Mesenchymal stem cell (in vitro differentiated cells and primary cell): ENCODE results near the gene TSPAN3.

Experiments used
- DNase-seq: peaks from one replicate; pipeline ENCODE4 v3.0.0-alpha.2; 2013
- H2AFZ ChIP-seq: one replicate; pipeline ENCODE4 v1.6.1; 2013; ENCODE audit warnings: low read depth, mild to moderate bottlenecking, control low read depth, inconsistent platforms, low read length, moderate library complexity
- H2AK5ac ChIP-seq: 2 replicates; pipeline ENCODE4 v1.6.1; 2013; ENCODE audit warnings: low read length, moderate library complexity, mild to moderate bottlenecking, inconsistent platforms; ENCODE audit not compliant: severe bottlenecking
- H2BK120ac ChIP-seq: one replicate; pipeline ENCODE4 v1.6.1; 2013; ENCODE audit warnings: low read depth, mild to moderate bottlenecking, inconsistent platforms, low read length, moderate library complexity
- H2BK12ac ChIP-seq, 2 experiments: one replicate each; pipeline ENCODE4 v1.6.1; 2013; ENCODE audit warnings: inconsistent platforms in 2 of 2, low read length in 2 of 2, mild to moderate bottlenecking in 2 of 2, moderate library complexity in 2 of 2, control low read depth in 1 of 2
- H2BK15ac ChIP-seq: one replicate; pipeline ENCODE4 v1.6.1; 2013; ENCODE audit warnings: mild to moderate bottlenecking, low read depth, inconsistent platforms; ENCODE audit not compliant: poor library complexity, severe bottlenecking
- H2BK5ac ChIP-seq: 2 replicates; pipeline ENCODE4 v1.6.1; 2013; ENCODE audit warnings: low read depth, mild to moderate bottlenecking, low read length, control low read depth, inconsistent platforms; ENCODE audit not compliant: poor library complexity, severe bottlenecking
- H3K14ac ChIP-seq, 2 experiments: one replicate each; pipeline ENCODE4 v1.6.1; 2013; ENCODE audit warnings: inconsistent platforms in 2 of 2, low read length in 2 of 2, control low read depth in 1 of 2, mild to moderate bottlenecking in 1 of 2, moderate library complexity in 1 of 2
- H3K18ac ChIP-seq, 2 experiments: one replicate each; pipeline ENCODE4 v1.6.1; 2013; ENCODE audit warnings: inconsistent platforms in 2 of 2, low read length in 2 of 2, control low read depth in 1 of 2, low read depth in 1 of 2, mild to moderate bottlenecking in 1 of 2
- H3K23ac ChIP-seq, 2 experiments: one replicate each; pipeline ENCODE4 v1.6.1; 2013; ENCODE audit warnings: inconsistent platforms in 2 of 2, low read length in 2 of 2, mild to moderate bottlenecking in 2 of 2, moderate library complexity in 2 of 2, control low read depth in 1 of 2
- H3K27ac ChIP-seq: 2 replicates; pipeline ENCODE4 v1.5.1; 2013; ENCODE audit warnings: mild to moderate bottlenecking, moderate library complexity, low read length, control low read depth, inconsistent platforms; ENCODE audit not compliant: poor library complexity, severe bottlenecking
- H3K27me3 ChIP-seq, 2 experiments: 2 replicates each; pipeline versions ENCODE4 v1.6.1 to v1.7.0; 2013; ENCODE audit warnings: low read length in 2 of 2, mild to moderate bottlenecking in 2 of 2, moderate library complexity in 2 of 2, control low read depth in 1 of 2, inconsistent platforms in 1 of 2; ENCODE audit not compliant: control insufficient read depth in 1 of 2, insufficient read depth in 1 of 2
- H3K36me3 ChIP-seq, 2 experiments: 2 replicates each; pipeline versions ENCODE4 v1.6.1 to v1.7.0; 2013; ENCODE audit warnings: low read length in 2 of 2, control low read depth in 1 of 2, inconsistent platforms in 1 of 2, low read depth in 1 of 2, mild to moderate bottlenecking in 1 of 2; ENCODE audit not compliant: insufficient read depth in 2 of 2, control insufficient read depth in 1 of 2
- H3K4ac ChIP-seq, 2 experiments: one replicate each; pipeline ENCODE4 v1.6.1; 2013; ENCODE audit warnings: inconsistent platforms in 2 of 2, low read length in 2 of 2, mild to moderate bottlenecking in 2 of 2, moderate library complexity in 2 of 2, control low read depth in 1 of 2, low read depth in 1 of 2
- H3K4me1 ChIP-seq: 2 replicates; pipeline ENCODE4 v1.6.1; 2013; ENCODE audit warnings: low read depth, low read length, control low read depth; ENCODE audit not compliant: control insufficient read depth, insufficient read depth
- H3K4me2 ChIP-seq: 2 replicates; pipeline ENCODE4 v1.6.1; 2013; ENCODE audit warnings: low read length, mild to moderate bottlenecking, inconsistent platforms; ENCODE audit not compliant: poor library complexity, severe bottlenecking
- H3K4me3 ChIP-seq, 2 experiments: 2 replicates each; pipeline versions ENCODE4 v1.5.1 to v1.7.0; 2013; ENCODE audit warnings: low read length in 2 of 2, mild to moderate bottlenecking in 2 of 2, control low read depth in 1 of 2, low read depth in 1 of 2; ENCODE audit not compliant: insufficient read depth in 1 of 2
- H3K79me1 ChIP-seq: replicated peaks from 2 replicates; pipeline ENCODE4 v1.6.1; 2013; ENCODE audit warnings: mild to moderate bottlenecking, control low read depth, low read length, inconsistent platforms; ENCODE audit not compliant: poor library complexity, severe bottlenecking
- H3K9ac ChIP-seq: 2 replicates; pipeline ENCODE4 v1.7.0; 2013; ENCODE audit warnings: mild to moderate bottlenecking, low read length, moderate library complexity
- H3K9me3 ChIP-seq: 2 replicates; pipeline ENCODE4 v1.7.0; 2013; ENCODE audit warnings: mild to moderate bottlenecking, low read length; ENCODE audit not compliant: control insufficient read depth
- H4K8ac ChIP-seq: one replicate; pipeline ENCODE4 v1.6.1; 2013; ENCODE audit warnings: inconsistent platforms, mild to moderate bottlenecking, low read length, moderate library complexity
- H4K91ac ChIP-seq: one replicate; pipeline ENCODE4 v1.6.1; 2013; ENCODE audit warnings: mild to moderate bottlenecking, low read length, inconsistent platforms
- WGBS: methylation state at CpG from one replicate; pipeline ENCODE4 v1.1.7; 2013; ENCODE audit warnings: mixed read lengths; 5-methylcytosine and 5-hydroxymethylcytosine counted together

Gene TSPAN3

GRCh38 chr15:77039217-77039533 is 31.7 kb downstream of the TSPAN3 start:
- Histone ChIP-seq H4K91ac (no peak overlapping the region), H3K36me3 (peaks cover 35 to 54% of the 10 kb centered on the region in 2 experiments), H2BK120ac (no peak overlapping the region), H3K4me3 (no peak overlapping the region), H3K79me1 (peaks cover 22% of the 10 kb centered on the region), H3K9ac (no peak overlapping the region), H3K4ac (no peak overlapping the region), H2BK5ac (no peak overlapping the region), H3K4me1 (peaks cover 8% of the 10 kb centered on the region), H4K8ac (no peak overlapping the region), H3K18ac (no peak overlapping the region), H3K14ac (no peak overlapping the region), H2AK5ac (no peak overlapping the region), H3K4me2 (no peak overlapping the region), H2BK12ac (no peak overlapping the region), H3K23ac (no peak overlapping the region), H3K9me3 (no peaks in the 10 kb centered on the region), H2AFZ (no peak overlapping the region), H3K27me3 (no peaks in the 10 kb centered on the region), H2BK15ac (no peak overlapping the region), H3K27ac (no peak overlapping the region)
- no CpG with 5 or more reads among the region's 5 CpGs for WGBS
- DNase-seq, result no peak

- Histone ChIP-seq H4K8ac (no peak overlapping the region), H3K4me3 (no peak overlapping the region), H2AK5ac (no peak overlapping the region), H3K18ac (no peak overlapping the region), H3K9me3 (no peaks in the 10 kb centered on the region), H3K79me1 (peaks cover 19% of the 10 kb centered on the region), H3K27me3 (no peaks in the 10 kb centered on the region), H2BK15ac (no peak overlapping the region), H3K9ac (no peak overlapping the region), H3K27ac (no peak overlapping the region), H3K36me3 (peaks cover 28 to 50% of the 10 kb centered on the region in 2 experiments), H4K91ac (no peak overlapping the region), H2BK12ac (no peak overlapping the region), H2AFZ (no peak overlapping the region), H2BK5ac (no peak overlapping the region), H3K4ac (no peak overlapping the region), H3K23ac (no peak overlapping the region), H3K4me2 (no peak overlapping the region), H3K4me1 (peaks cover 9% of the 10 kb centered on the region), H3K14ac (no peak overlapping the region), H2BK120ac (no peak overlapping the region)
- no peak for DNase-seq
- WGBS, result no CpG with 5 or more reads among the region's 10 CpGs
These were observed 32.3 kb downstream of the TSPAN3 start for GRCh38 chr15:77038312-77039216.

GRCh38 chr15:77037388-77038209 is 33.3 kb downstream of the TSPAN3 start:
- peaks cover 14% of the 10 kb centered on the region for H3K4me1 ChIP-seq
- H3K4me2 ChIP-seq, result no peak overlapping the region

More at GRCh38 chr15:77037388-77038209, 33.3 kb downstream of the TSPAN3 start:
- Histone ChIP-seq H2AK5ac (no peak overlapping the region), H3K4ac (no peak overlapping the region), H3K18ac (no peak overlapping the region), H3K9me3 (no peaks in the 10 kb centered on the region), H4K8ac (no peak overlapping the region), H2BK15ac (no peak overlapping the region), H3K23ac (no peak overlapping the region), H2BK12ac (no peak overlapping the region), H4K91ac (no peak overlapping the region), H3K14ac (no peak overlapping the region), H2BK120ac (no peak overlapping the region), H3K27ac (no peak overlapping the region), H3K36me3 (peaks cover 19 to 42% of the 10 kb centered on the region in 2 experiments), H2AFZ (no peak overlapping the region), H2BK5ac (no peak overlapping the region), H3K9ac (no peak overlapping the region), H3K27me3 (no peaks in the 10 kb centered on the region), H3K4me3 (peak overlapping the region in 1 of 2 experiments; percentile 15), H3K79me1 (peaks cover 12% of the 10 kb centered on the region)
- WGBS, result 98% methylated on average over 7 of the region's 12 CpGs
- no peak for DNase-seq
